SK-N-SH treated with all-trans-retinoic acid at 6 μM for 48 hours (cell line): Measurements from ENCODE around the gene IL5.

ENCODE experiments used
- ATAC-seq: fragments of 200-7000 bp; cut with Tn5 transposase; 3 replicates; pipeline ENCODE4 v1.9.1; 2020; ENCODE audit warnings: mild to moderate bottlenecking, moderate library complexity
- ARNTL ChIP-seq: fragments of 450-650 bp; formaldehyde crosslinking; IDR thresholded peaks from 2 replicates; pipeline ENCODE4 v1.5.0; 2020; ENCODE audit warnings: low read depth, mild to moderate bottlenecking, moderate library complexity, borderline replicate concordance
- BACH2 ChIP-seq: fragments of 250-450 bp; sonication (Bioruptor Pico); IDR thresholded peaks from 2 replicates; pipeline ENCODE4 v1.9.0; 2021; ENCODE audit warnings: mild to moderate bottlenecking, borderline replicate concordance
- CSDC2 ChIP-seq: fragments of 250-450 bp; sonication (Bioruptor Pico); IDR thresholded peaks from 2 replicates; pipeline ENCODE4 v1.5.0; 2020; ENCODE audit warnings: mild to moderate bottlenecking, moderate library complexity
- ESRRG ChIP-seq: fragments of 250-450 bp; sonication (Bioruptor Pico); IDR thresholded peaks from 2 replicates; pipeline ENCODE4 v1.6.1; 2021; ENCODE audit warnings: mild to moderate bottlenecking
- GLIS3 ChIP-seq: fragments of 250-450 bp; sonication (Bioruptor Pico); IDR thresholded peaks from 2 replicates; pipeline ENCODE4 v1.5.0; 2020; ENCODE audit warnings: mild to moderate bottlenecking, moderate library complexity
- ISL1 ChIP-seq: fragments of 250-450 bp; sonication (Bioruptor Pico); IDR thresholded peaks from 2 replicates; pipeline ENCODE4 v2.1.2; 2022; ENCODE audit warnings: mild to moderate bottlenecking, moderate library complexity
- OSR1 ChIP-seq: fragments of 250-450 bp; sonication (Bioruptor Pico); IDR thresholded peaks from 2 replicates; pipeline ENCODE4 v1.8.0; 2022; ENCODE audit warnings: moderate library complexity, mild to moderate bottlenecking, inconsistent platforms
- PATZ1 ChIP-seq: fragments of 250-450 bp; sonication (Bioruptor Pico); IDR thresholded peaks from 2 replicates; pipeline ENCODE4 v1.8.0; 2020; ENCODE audit warnings: mild to moderate bottlenecking, moderate library complexity, borderline replicate concordance
- POU6F1 ChIP-seq: fragments of 250-450 bp; sonication (Bioruptor Pico); IDR thresholded peaks from 2 replicates; pipeline ENCODE4 v1.8.0; 2021; ENCODE audit warnings: low read depth, mild to moderate bottlenecking, moderate library complexity, borderline replicate concordance
- PPARA ChIP-seq: fragments of 250-450 bp; sonication (Bioruptor Pico); IDR thresholded peaks from 2 replicates; pipeline ENCODE4 v1.5.0; 2020; ENCODE audit warnings: mild to moderate bottlenecking, borderline replicate concordance
- RARB ChIP-seq: fragments of 250-450 bp; sonication (Bioruptor Pico); IDR thresholded peaks from 2 replicates; pipeline ENCODE4 v1.8.0; 2021; ENCODE audit warnings: mild to moderate bottlenecking, moderate library complexity
- SNAI2 ChIP-seq: fragments of 250-450 bp; sonication (Bioruptor Pico); IDR thresholded peaks from 2 replicates; pipeline ENCODE4 v1.5.0; 2020; ENCODE audit warnings: mild to moderate bottlenecking, moderate library complexity
- TCF4 ChIP-seq: fragments of 250-450 bp; sonication (Bioruptor Pico); IDR thresholded peaks from 2 replicates; pipeline ENCODE4 v1.8.0; 2021; ENCODE audit warnings: mild to moderate bottlenecking, moderate library complexity, borderline replicate concordance
- ZC3H10 ChIP-seq: fragments of 250-450 bp; sonication (Bioruptor Pico); IDR thresholded peaks from 2 replicates; pipeline ENCODE4 v1.5.1; 2021; ENCODE audit warnings: mild to moderate bottlenecking, moderate library complexity
- ZFP3 ChIP-seq: fragments of 250-450 bp; sonication (Bioruptor Pico); IDR thresholded peaks from 2 replicates; pipeline ENCODE4 v1.5.0; 2020; ENCODE audit warnings: mild to moderate bottlenecking, moderate library complexity
- ZFP30 ChIP-seq: fragments of 450-650 bp; formaldehyde crosslinking; IDR thresholded peaks from 2 replicates; pipeline ENCODE4 v1.5.0; 2022; ENCODE audit warnings: mild to moderate bottlenecking, moderate library complexity
- ZNF565 ChIP-seq: fragments of 450-650 bp; formaldehyde crosslinking; conservative IDR thresholded peaks from 2 replicates; pipeline ENCODE4 v1.5.0; 2020; ENCODE audit warnings: low read depth, mild to moderate bottlenecking, moderate library complexity
- ZNF70 ChIP-seq: fragments of 450-650 bp; formaldehyde crosslinking; IDR thresholded peaks from 2 replicates; pipeline ENCODE4 v1.5.0; 2020; ENCODE audit warnings: mild to moderate bottlenecking, moderate library complexity
- ZNF8 ChIP-seq: fragments of 450-650 bp; formaldehyde crosslinking; IDR thresholded peaks from 2 replicates; pipeline ENCODE4 v1.5.0; 2020; ENCODE audit warnings: mild to moderate bottlenecking, moderate library complexity

IL5 gene

GRCh38 chr5:132495667-132496190 lies 47.6 kb downstream of the IL5 start (continued):
- TF ChIP-seq BACH2 (CRISPR knock-in tag) (no peak), CSDC2 (CRISPR knock-in tag) (no peak), RARB (no peak), ISL1 (no peak), SNAI2 (no peak), ZC3H10 (CRISPR knock-in tag) (no peak), ESRRG (CRISPR knock-in tag) (no peak), PATZ1 (CRISPR knock-in tag) (no peak; the same call in 1 of the 2 replicates), ZFP30 (CRISPR knock-in tag) (no peak)
- TF ChIP-seq, all 23 proteins: peak for 0

GRCh38 chr5:132493821-132494220 lies 49.5 kb downstream of the IL5 start:
- TF ChIP-seq ZC3H10 (CRISPR knock-in tag) (no peak), GLIS3 (CRISPR knock-in tag) (no peak), ISL1 (no peak), TCF4 (no peak)
- no peak for ATAC-seq

GRCh38 chr5:132493241-132493640 lies 50.1 kb downstream of the IL5 start:
- no peak for ATAC-seq

GRCh38 chr5:132492386-132493125 lies 50.8 kb downstream of the IL5 start:
- ATAC-seq, result no peak
- TF ChIP-seq PATZ1 (CRISPR knock-in tag), result no peak
- no peak for TF ChIP-seq BACH2 (CRISPR knock-in tag)
- TF ChIP-seq ZNF565 (CRISPR knock-in tag), result no peak
- no peak for TF ChIP-seq POU6F1 (CRISPR knock-in tag)
- no peak for TF ChIP-seq OSR1 (CRISPR knock-in tag)
- TF ChIP-seq ZNF8 (CRISPR knock-in tag), result no peak
- TF ChIP-seq ZFP3 (CRISPR knock-in tag), result no peak
- TF ChIP-seq SNAI2, result no peak
- TF ChIP-seq, all 23 proteins: peak for 0

More at GRCh38 chr5:132493241-132493640, 50.1 kb downstream of the IL5 start:
- no peak for TF ChIP-seq OSR1 (CRISPR knock-in tag)
- no peak for TF ChIP-seq ZNF8 (CRISPR knock-in tag)
- no peak for TF ChIP-seq PPARA
- TF ChIP-seq ESRRG (CRISPR knock-in tag), result no peak
- TF ChIP-seq SNAI2, result no peak
- TF ChIP-seq ISL1, result no peak
- TF ChIP-seq ZNF565 (CRISPR knock-in tag), result no peak
- no peak for TF ChIP-seq RARB
- TF ChIP-seq GLIS3 (CRISPR knock-in tag), result no peak
- TF ChIP-seq POU6F1 (CRISPR knock-in tag), result no peak
- TF ChIP-seq ZNF70 (CRISPR knock-in tag), result no peak
- TF ChIP-seq PATZ1 (CRISPR knock-in tag), result no peak
- no peak for TF ChIP-seq ARNTL (CRISPR knock-in tag)
- TF ChIP-seq BACH2 (CRISPR knock-in tag), result no peak
- TF ChIP-seq, all 23 proteins: peak for 0
